ENCODE results near the gene AFF1. TPM values are rescaled to one million over a fixed set of nuclear protein-coding genes. Genes with fewer than 3 reads are reported as not detected.

AFF1 gene
- total RNA-seq, 4 donors from 2014 or later, result 105 to 152 (median 111) TPM

- H3K9me3 ChIP-seq, result no peaks in the 10 kb centered on the region
- WGBS, 2 donors, result 72 to 83% methylated on average over 10 of the region's 10 CpGs
- no peak for DNase-seq (ENCODE audit: low spot score in 2 of 2)
- H3K27ac ChIP-seq, result peak overlapping the region in 1 of 4 donors; percentile 76
- TF ChIP-seq CTCF (IDR thresholded peaks at IDR 0.05) (no peak), POLR2A (IDR thresholded peaks at IDR 0.05) (no peak), EP300 (IDR thresholded peaks at IDR 0.05) (no peak)
- no peak overlapping the region for H3K4me3 ChIP-seq
- H3K4me1 ChIP-seq, result peaks cover 0 to 85% (median 51%) of the 10 kb centered on the region in 4 donors
- H3K36me3 ChIP-seq, result no peaks in the 10 kb centered on the region
- H3K27me3 ChIP-seq, result no peaks in the 10 kb centered on the region
Observed at GRCh38 chr4:87017580-87018342, 83.0 kb downstream of the AFF1 start.

- Histone ChIP-seq H3K9me3 (no peaks in the 10 kb centered on the region), H3K4me3 (no peak overlapping the region), H3K4me1 (peaks cover under 1 to 85% (median 49%) of the 10 kb centered on the region in 4 donors), H3K27ac (peak overlapping the region in 2 of 4 donors; percentile 54 to 76), H3K27me3 (no peaks in the 10 kb centered on the region), H3K36me3 (no peaks in the 10 kb centered on the region)
- 69 to 75% methylated on average over 1 of the region's 1 CpG for WGBS, 2 donors
- no peak for DNase-seq (ENCODE audit: low spot score in 2 of 2)
- TF ChIP-seq CTCF (IDR thresholded peaks at IDR 0.05), result no peak
- TF ChIP-seq POLR2A (IDR thresholded peaks at IDR 0.05), result no peak
- TF ChIP-seq EP300 (IDR thresholded peaks at IDR 0.05), result no peak
Observed at GRCh38 chr4:87018753-87019152, 83.9 kb downstream of the AFF1 start.

GRCh38 chr4:87019246-87019791, 84.5 kb downstream of the AFF1 start:
- Histone ChIP-seq H3K27me3 (no peaks in the 10 kb centered on the region), H3K27ac (peak overlapping the region in 2 of 4 donors; percentile 54 to 76), H3K4me3 (no peak overlapping the region), H3K36me3 (no peaks in the 10 kb centered on the region), H3K9me3 (no peaks in the 10 kb centered on the region), H3K4me1 (peaks cover 3 to 85% (median 48%) of the 10 kb centered on the region in 4 donors)
- 89 to 91% methylated on average over 4 of the region's 4 CpGs for WGBS, 2 donors
- TF ChIP-seq CTCF (IDR thresholded peaks at IDR 0.05) (no peak), EP300 (IDR thresholded peaks at IDR 0.05) (no peak), POLR2A (IDR thresholded peaks at IDR 0.05) (no peak)
- no peak for DNase-seq (ENCODE audit: low spot score in 2 of 2)

- WGBS, 2 donors, result 33 to 51% methylated on average over 2 of the region's 2 CpGs
- Histone ChIP-seq H3K27ac (peak overlapping the region in 2 of 4 donors; percentile 54 to 76), H3K36me3 (no peaks in the 10 kb centered on the region), H3K9me3 (no peaks in the 10 kb centered on the region), H3K4me3 (no peak overlapping the region), H3K27me3 (no peaks in the 10 kb centered on the region), H3K4me1 (peaks cover 3 to 85% (median 48%) of the 10 kb centered on the region in 4 donors)
- TF ChIP-seq CTCF (IDR thresholded peaks at IDR 0.05), result no peak
- no peak for TF ChIP-seq EP300 (IDR thresholded peaks at IDR 0.05)
- no peak for TF ChIP-seq POLR2A (IDR thresholded peaks at IDR 0.05)
- DNase-seq (ENCODE audit: low spot score in 2 of 2), result no peak
Observed at GRCh38 chr4:87019898-87020297, 85.1 kb downstream of the AFF1 start.

- Histone ChIP-seq H3K27me3 (no peaks in the 10 kb centered on the region), H3K9me3 (no peaks in the 10 kb centered on the region), H3K27ac (peak overlapping the region in 3 of 4 donors; percentile 5 to 88 (median 60)), H3K4me1 (peaks cover 3 to 87% (median 51%) of the 10 kb centered on the region in 4 donors), H3K36me3 (no peaks in the 10 kb centered on the region), H3K4me3 (no peak overlapping the region)
- TF ChIP-seq EP300 (IDR thresholded peaks at IDR 0.05) (no peak), POLR2A (IDR thresholded peaks at IDR 0.05) (no peak), CTCF (IDR thresholded peaks at IDR 0.05) (no peak)
- 49 to 52% methylated on average over 1 of the region's 1 CpG for WGBS, 2 donors
- no peak for DNase-seq (ENCODE audit: low spot score in 2 of 2)
Observed at GRCh38 chr4:87024201-87024600, 89.4 kb downstream of the AFF1 start.
